DOHH2 (cell line): ENCODE data around the gene DUOX1.

Experiments
- H3F3A ChIP-seq: fragments of 200-600 bp; sonication (generic), shearing (Covaris generic); 2 replicates; pipeline ENCODE4 v1.6.0; 2016; ENCODE audit warnings: antibody characterized with exemption, mild to moderate bottlenecking; ENCODE audit not compliant: control insufficient read depth, insufficient read depth
- H3K27ac ChIP-seq: fragments of 200-600 bp; sonication (generic); 2 replicates; pipeline ENCODE4 v1.5.1; 2014; ENCODE audit warnings: low read depth, mild to moderate bottlenecking, low read length, moderate library complexity
- H3K27me3 ChIP-seq: fragments of 200-600 bp; sonication (generic); 2 replicates; pipeline ENCODE4 v1.6.1; 2014; ENCODE audit warnings: mild to moderate bottlenecking, low read length, mixed read lengths; ENCODE audit not compliant: control insufficient read depth
- H3K36me3 ChIP-seq: fragments of 200-600 bp; sonication (generic); 2 replicates; pipeline ENCODE4 v1.6.1; 2014; ENCODE audit warnings: mild to moderate bottlenecking, low read length, moderate library complexity, mixed read lengths; ENCODE audit not compliant: control insufficient read depth
- H3K4me1 ChIP-seq: fragments of 200-600 bp; sonication (generic); 2 replicates; pipeline ENCODE4 v1.6.1; 2014; ENCODE audit warnings: mild to moderate bottlenecking, low read length, mixed read lengths; ENCODE audit not compliant: control insufficient read depth
- H3K4me2 ChIP-seq: fragments of 200-600 bp; sonication (generic); 2 replicates; pipeline ENCODE4 v1.6.0; 2014; ENCODE audit warnings: mild to moderate bottlenecking, low read length, moderate library complexity
- H3K4me3 ChIP-seq: fragments of 200-600 bp; sonication (generic); 2 replicates; pipeline ENCODE4 v1.5.1; 2014; ENCODE audit warnings: mild to moderate bottlenecking, low read length, mixed read lengths
- H3K79me2 ChIP-seq: fragments of 200-600 bp; sonication (generic); 2 replicates; pipeline ENCODE4 v1.6.1; 2014; ENCODE audit warnings: mild to moderate bottlenecking, low read length, mixed read lengths; ENCODE audit not compliant: control insufficient read depth
- H3K9me2 ChIP-seq: fragments of 200-600 bp; sonication (generic); replicated peaks from 2 replicates; pipeline ENCODE4 v1.6.1; 2014; ENCODE audit warnings: mild to moderate bottlenecking, low read length, mixed read lengths; ENCODE audit not compliant: control insufficient read depth
- H3K9me3 ChIP-seq: fragments of 200-600 bp; sonication (generic); 2 replicates; pipeline ENCODE4 v1.6.1; 2014; ENCODE audit warnings: antibody characterized with exemption, low read length, mixed read lengths; ENCODE audit not compliant: control insufficient read depth, insufficient read depth
- H4K20me1 ChIP-seq: fragments of 200-600 bp; sonication (generic); 2 replicates; pipeline ENCODE4 v1.6.0; 2014; ENCODE audit warnings: low read depth, mild to moderate bottlenecking, antibody characterized with exemption, low read length, moderate library complexity; ENCODE audit not compliant: control insufficient read depth, insufficient read depth
- CTCF ChIP-seq: fragments of 200-600 bp; sonication (generic); IDR thresholded peaks from one replicate; pipeline ENCODE4 v1.5.1; 2014; ENCODE audit warnings: antibody characterized with exemption, mild to moderate bottlenecking, low read depth, low read length; ENCODE audit not compliant: poor library complexity, severe bottlenecking
- EZH2phosphoT487 ChIP-seq: fragments of 200-600 bp; sonication (generic); IDR thresholded peaks from 2 replicates; pipeline ENCODE4 v1.6.1; 2017; ENCODE audit warnings: borderline replicate concordance, mild to moderate bottlenecking, antibody characterized with exemption, low read length, moderate library complexity, mixed read lengths

DUOX1 gene

DNA sequence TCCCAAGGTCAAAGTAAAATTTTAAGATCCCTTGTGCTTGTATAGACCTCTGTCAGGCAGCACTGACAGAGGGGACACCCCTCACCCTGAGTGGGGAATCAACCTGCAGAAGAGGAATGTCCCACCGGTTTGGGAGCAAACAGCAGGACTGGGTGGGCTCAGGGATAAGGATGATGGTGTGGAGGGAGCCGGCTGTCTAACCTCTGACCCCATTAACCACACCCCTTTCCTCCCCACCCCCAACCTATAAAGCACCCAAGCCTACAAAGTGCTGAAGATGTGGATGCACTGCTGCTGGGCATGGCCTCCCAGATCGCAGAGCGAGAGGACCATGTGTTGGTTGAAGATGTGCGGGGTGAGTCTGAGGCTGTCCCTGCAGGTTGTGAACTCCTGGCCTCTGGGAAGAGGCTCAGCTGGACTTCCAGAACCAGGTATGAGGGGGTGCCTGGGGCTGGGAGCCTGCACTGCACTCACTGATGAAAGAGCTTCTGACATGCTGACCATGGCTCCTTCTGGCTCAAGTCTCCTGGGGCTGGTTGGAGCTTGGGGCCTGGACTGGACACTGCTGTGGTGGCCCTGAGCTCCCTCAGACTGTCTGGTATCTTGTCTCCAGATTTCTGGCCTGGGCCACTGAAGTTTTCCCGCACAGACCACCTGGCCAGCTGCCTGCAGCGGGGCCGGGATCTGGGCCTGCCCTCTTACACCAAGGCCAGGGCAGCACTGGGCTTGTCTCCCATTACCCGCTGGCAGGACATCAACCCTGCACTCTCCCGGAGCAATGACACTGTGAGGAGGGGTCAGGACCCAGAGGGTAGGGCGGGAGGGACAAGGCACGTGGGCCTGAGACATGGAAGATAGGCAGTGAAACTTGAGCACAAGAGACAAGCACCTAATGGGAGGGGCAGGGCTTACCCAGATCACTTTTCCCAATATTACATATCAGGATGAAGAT is 9.3 kb downstream of the DUOX1 start:
- Histone ChIP-seq H3K9me3 (no peaks in the 10 kb centered on the region), H3K9me2 (no peaks in the 10 kb centered on the region), H3K36me3 (no peaks in the 10 kb centered on the region), H4K20me1 (no peaks in the 10 kb centered on the region), H3K4me3 (no peak overlapping the region), H3F3A (no peaks in the 10 kb centered on the region), H3K27ac (no peak overlapping the region), H3K4me1 (no peaks in the 10 kb centered on the region), H3K4me2 (no peak overlapping the region), H3K79me2 (no peaks in the 10 kb centered on the region), H3K27me3 (no peaks in the 10 kb centered on the region; the same call in 1 of the 2 replicates)
- TF ChIP-seq CTCF, result no peak
- TF ChIP-seq EZH2phosphoT487, result no peak

- no peak overlapping the region for H3K4me3 ChIP-seq
Observed at GRCh38 chr15:45139770-45140169, 10.0 kb downstream of the DUOX1 start.

GRCh38 chr15:45140557-45141250 is 10.9 kb downstream of the DUOX1 start:
- Histone ChIP-seq H3F3A (no peaks in the 10 kb centered on the region), H3K4me2 (no peak overlapping the region), H3K9me3 (no peaks in the 10 kb centered on the region), H3K27me3 (no peaks in the 10 kb centered on the region), H3K36me3 (no peaks in the 10 kb centered on the region), H3K4me3 (no peak overlapping the region), H3K79me2 (no peaks in the 10 kb centered on the region), H4K20me1 (no peaks in the 10 kb centered on the region), H3K27ac (no peak overlapping the region), H3K4me1 (no peaks in the 10 kb centered on the region), H3K9me2 (no peaks in the 10 kb centered on the region)
- TF ChIP-seq EZH2phosphoT487 (no peak), CTCF (no peak)

More at GRCh38 chr15:45139770-45140169, 10.0 kb downstream of the DUOX1 start:
- Histone ChIP-seq H3F3A (no peaks in the 10 kb centered on the region), H3K9me3 (no peaks in the 10 kb centered on the region), H3K79me2 (no peaks in the 10 kb centered on the region), H4K20me1 (no peaks in the 10 kb centered on the region), H3K4me1 (no peaks in the 10 kb centered on the region), H3K27ac (no peak overlapping the region), H3K27me3 (no peaks in the 10 kb centered on the region), H3K4me2 (no peak overlapping the region), H3K36me3 (no peaks in the 10 kb centered on the region), H3K9me2 (no peaks in the 10 kb centered on the region)
- TF ChIP-seq EZH2phosphoT487, result no peak
- no peak for TF ChIP-seq CTCF
